Stimulated activated CD4-positive, alpha-beta T cell treated with anti-CD3 and anti-CD28 coated beads, Interleukin-12 subunit alpha, Interleukin-12 subunit beta, amount 100 ng/mL, for 4 hours (primary cell): ENCODE results near the gene SLC2A3.
"Not testable (repeated sequence)": the region's sequence is repeated elsewhere in the genome, so short reads cannot be mapped to it uniquely, and the experiment has no call there.

Experiments
- DNase-seq: peaks from one replicate; pipeline ENCODE4 v3.0.0-alpha.2; 2020

Gene SLC2A3

GRCh38 chr12:7935590-7936581, at the start of gene SLC2A3:
Gene SLC2A3, minus strand, starts transcription at chr12:7936187. Its CDS starts 153 bp downstream, at chr12:7936034.
- DNase-seq: peak; percentile 56

GRCh38 chr12:7984900-7985299, 48.9 kb upstream of the SLC2A3 start:
- DNase-seq: no peak

GRCh38 chr12:7983460-7983859, 47.5 kb upstream of the SLC2A3 start:
- DNase-seq: not testable (repeated sequence)

GRCh38 chr12:7983019-7983418, 47.0 kb upstream of the SLC2A3 start:
- DNase-seq: not testable (repeated sequence)

GRCh38 chr12:7982332-7982735, 46.3 kb upstream of the SLC2A3 start:
- DNase-seq: not testable (repeated sequence)

- no peak for DNase-seq
These were observed 45.5 kb upstream of the SLC2A3 start for GRCh38 chr12:7981446-7981845.

- DNase-seq: not testable (repeated sequence)
These were observed 41.6 kb upstream of the SLC2A3 start for GRCh38 chr12:7977351-7978124.

- DNase-seq: no peak
These were observed 37.5 kb upstream of the SLC2A3 start for GRCh38 chr12:7973457-7973825.

GRCh38 chr12:7972734-7973456, 36.9 kb upstream of the SLC2A3 start:
- no peak for DNase-seq

GRCh38 chr12:7972269-7972668, 36.3 kb upstream of the SLC2A3 start:
- not testable (repeated sequence) for DNase-seq

GRCh38 chr12:7971765-7972164, 35.8 kb upstream of the SLC2A3 start:
- DNase-seq: not testable (repeated sequence)

- peak; percentile 92 for DNase-seq
These were observed 34.7 kb upstream of the SLC2A3 start for GRCh38 chr12:7970475-7971252.

GRCh38 chr12:7966563-7966962, 30.6 kb upstream of the SLC2A3 start:
- no peak for DNase-seq

- not testable (repeated sequence) for DNase-seq
These were observed 28.7 kb upstream of the SLC2A3 start for GRCh38 chr12:7964669-7965068.

GRCh38 chr12:7961395-7962178, 25.6 kb upstream of the SLC2A3 start:
- DNase-seq: no peak

GRCh38 chr12:7959701-7960121, 23.7 kb upstream of the SLC2A3 start:
- no peak for DNase-seq

- DNase-seq: no peak
These were observed 23.3 kb upstream of the SLC2A3 start for GRCh38 chr12:7959278-7959677.

GRCh38 chr12:7954877-7955276, 18.9 kb upstream of the SLC2A3 start:
- DNase-seq: not testable (repeated sequence)

- not testable (repeated sequence) for DNase-seq
These were observed 18.4 kb upstream of the SLC2A3 start for GRCh38 chr12:7954418-7954817.

- not testable (repeated sequence) for DNase-seq
These were observed 17.9 kb upstream of the SLC2A3 start for GRCh38 chr12:7953912-7954311.

GRCh38 chr12:7951671-7952070, 15.7 kb upstream of the SLC2A3 start:
- DNase-seq: no peak
